Mesenchymal stem cell (in vitro differentiated cells and primary cell): ENCODE data around the gene OR8B8.

Experiments
- DNase-seq: peaks from one replicate; pipeline ENCODE4 v3.0.0-alpha.2; 2013
- H2AFZ ChIP-seq: one replicate; pipeline ENCODE4 v1.6.1; 2013; ENCODE audit warnings: low read depth, mild to moderate bottlenecking, control low read depth, inconsistent platforms, low read length, moderate library complexity
- H2AK5ac ChIP-seq: 2 replicates; pipeline ENCODE4 v1.6.1; 2013; ENCODE audit warnings: low read length, moderate library complexity, mild to moderate bottlenecking, inconsistent platforms; ENCODE audit not compliant: severe bottlenecking
- H2BK120ac ChIP-seq: one replicate; pipeline ENCODE4 v1.6.1; 2013; ENCODE audit warnings: low read depth, mild to moderate bottlenecking, inconsistent platforms, low read length, moderate library complexity
- H2BK12ac ChIP-seq, 2 experiments: one replicate each; pipeline ENCODE4 v1.6.1; 2013; ENCODE audit warnings: inconsistent platforms in 2 of 2, low read length in 2 of 2, mild to moderate bottlenecking in 2 of 2, moderate library complexity in 2 of 2, control low read depth in 1 of 2
- H2BK15ac ChIP-seq: one replicate; pipeline ENCODE4 v1.6.1; 2013; ENCODE audit warnings: mild to moderate bottlenecking, low read depth, inconsistent platforms; ENCODE audit not compliant: poor library complexity, severe bottlenecking
- H2BK5ac ChIP-seq: 2 replicates; pipeline ENCODE4 v1.6.1; 2013; ENCODE audit warnings: low read depth, mild to moderate bottlenecking, low read length, control low read depth, inconsistent platforms; ENCODE audit not compliant: poor library complexity, severe bottlenecking
- H3K14ac ChIP-seq, 2 experiments: one replicate each; pipeline ENCODE4 v1.6.1; 2013; ENCODE audit warnings: inconsistent platforms in 2 of 2, low read length in 2 of 2, control low read depth in 1 of 2, mild to moderate bottlenecking in 1 of 2, moderate library complexity in 1 of 2
- H3K18ac ChIP-seq, 2 experiments: one replicate each; pipeline ENCODE4 v1.6.1; 2013; ENCODE audit warnings: inconsistent platforms in 2 of 2, low read length in 2 of 2, control low read depth in 1 of 2, low read depth in 1 of 2, mild to moderate bottlenecking in 1 of 2
- H3K23ac ChIP-seq, 2 experiments: one replicate each; pipeline ENCODE4 v1.6.1; 2013; ENCODE audit warnings: inconsistent platforms in 2 of 2, low read length in 2 of 2, mild to moderate bottlenecking in 2 of 2, moderate library complexity in 2 of 2, control low read depth in 1 of 2
- H3K27ac ChIP-seq: 2 replicates; pipeline ENCODE4 v1.5.1; 2013; ENCODE audit warnings: mild to moderate bottlenecking, moderate library complexity, low read length, control low read depth, inconsistent platforms; ENCODE audit not compliant: poor library complexity, severe bottlenecking
- H3K27me3 ChIP-seq, 2 experiments: 2 replicates each; pipeline versions ENCODE4 v1.6.1 to v1.7.0; 2013; ENCODE audit warnings: low read length in 2 of 2, mild to moderate bottlenecking in 2 of 2, moderate library complexity in 2 of 2, control low read depth in 1 of 2, inconsistent platforms in 1 of 2; ENCODE audit not compliant: control insufficient read depth in 1 of 2, insufficient read depth in 1 of 2
- H3K36me3 ChIP-seq, 2 experiments: 2 replicates each; pipeline versions ENCODE4 v1.6.1 to v1.7.0; 2013; ENCODE audit warnings: low read length in 2 of 2, control low read depth in 1 of 2, inconsistent platforms in 1 of 2, low read depth in 1 of 2, mild to moderate bottlenecking in 1 of 2; ENCODE audit not compliant: insufficient read depth in 2 of 2, control insufficient read depth in 1 of 2
- H3K4ac ChIP-seq, 2 experiments: one replicate each; pipeline ENCODE4 v1.6.1; 2013; ENCODE audit warnings: inconsistent platforms in 2 of 2, low read length in 2 of 2, mild to moderate bottlenecking in 2 of 2, moderate library complexity in 2 of 2, control low read depth in 1 of 2, low read depth in 1 of 2
- H3K4me1 ChIP-seq: 2 replicates; pipeline ENCODE4 v1.6.1; 2013; ENCODE audit warnings: low read depth, low read length, control low read depth; ENCODE audit not compliant: control insufficient read depth, insufficient read depth
- H3K4me2 ChIP-seq: 2 replicates; pipeline ENCODE4 v1.6.1; 2013; ENCODE audit warnings: low read length, mild to moderate bottlenecking, inconsistent platforms; ENCODE audit not compliant: poor library complexity, severe bottlenecking
- H3K4me3 ChIP-seq, 2 experiments: 2 replicates each; pipeline versions ENCODE4 v1.5.1 to v1.7.0; 2013; ENCODE audit warnings: low read length in 2 of 2, mild to moderate bottlenecking in 2 of 2, control low read depth in 1 of 2, low read depth in 1 of 2; ENCODE audit not compliant: insufficient read depth in 1 of 2
- H3K79me1 ChIP-seq: replicated peaks from 2 replicates; pipeline ENCODE4 v1.6.1; 2013; ENCODE audit warnings: mild to moderate bottlenecking, control low read depth, low read length, inconsistent platforms; ENCODE audit not compliant: poor library complexity, severe bottlenecking
- H3K9ac ChIP-seq: 2 replicates; pipeline ENCODE4 v1.7.0; 2013; ENCODE audit warnings: mild to moderate bottlenecking, low read length, moderate library complexity
- H3K9me3 ChIP-seq: 2 replicates; pipeline ENCODE4 v1.7.0; 2013; ENCODE audit warnings: mild to moderate bottlenecking, low read length; ENCODE audit not compliant: control insufficient read depth
- H4K8ac ChIP-seq: one replicate; pipeline ENCODE4 v1.6.1; 2013; ENCODE audit warnings: inconsistent platforms, mild to moderate bottlenecking, low read length, moderate library complexity
- H4K91ac ChIP-seq: one replicate; pipeline ENCODE4 v1.6.1; 2013; ENCODE audit warnings: mild to moderate bottlenecking, low read length, inconsistent platforms
- WGBS: methylation state at CpG from one replicate; pipeline ENCODE4 v1.1.7; 2013; ENCODE audit warnings: mixed read lengths; 5-methylcytosine and 5-hydroxymethylcytosine counted together

Gene OR8B8

GRCh38 chr11:124482362-124483147, 37.1 kb upstream of the OR8B8 start:
- H4K8ac ChIP-seq = peak overlapping the region; percentile 45
- peaks cover 2% of the 10 kb centered on the region for H3K9me3 ChIP-seq
- peak overlapping the region; percentile 84 to 90 for H3K18ac ChIP-seq
- peaks cover 0 to 6% of the 10 kb centered on the region in 2 experiments for H3K27me3 ChIP-seq
- peak overlapping the region; percentile 54 for H2BK120ac ChIP-seq
- peak overlapping the region; percentile 86 for H2BK15ac ChIP-seq
- H4K91ac ChIP-seq = no peak overlapping the region
- H3K4me3 ChIP-seq = peak overlapping the region in 1 of 2 experiments; percentile 14
- peaks cover 3% of the 10 kb centered on the region for H3K4me1 ChIP-seq
- H3K14ac ChIP-seq = no peak overlapping the region
- no peaks in the 10 kb centered on the region for H3K79me1 ChIP-seq
- no peaks in the 10 kb centered on the region for H3K36me3 ChIP-seq
- no peak overlapping the region for H3K9ac ChIP-seq
- H2BK5ac ChIP-seq = no peak overlapping the region
- no peak overlapping the region for H3K23ac ChIP-seq
- H2BK12ac ChIP-seq = peak overlapping the region; percentile 38 to 86
- DNase-seq = peak; percentile 65
- H3K4me2 ChIP-seq = no peak overlapping the region
- no peak overlapping the region for H3K27ac ChIP-seq
- H2AFZ ChIP-seq = peak overlapping the region; percentile 30
- 44% methylated on average over 8 of the region's 9 CpGs for WGBS
- no peak overlapping the region for H2AK5ac ChIP-seq
- H3K4ac ChIP-seq = peak overlapping the region in 1 of 2 experiments; percentile 75

GRCh38 chr11:124481365-124482323, 36.1 kb upstream of the OR8B8 start:
- H3K4me2 ChIP-seq = peak overlapping the region; percentile 37
- no peaks in the 10 kb centered on the region for H3K9me3 ChIP-seq
- 34% methylated on average over 19 of the region's 20 CpGs for WGBS
- no peak overlapping the region for H2AK5ac ChIP-seq
- H3K4me1 ChIP-seq = peaks cover 3% of the 10 kb centered on the region
- no peaks in the 10 kb centered on the region for H3K79me1 ChIP-seq
- peak overlapping the region; percentile 66 to 90 for H3K18ac ChIP-seq
- peak overlapping the region; percentile 62 for H4K91ac ChIP-seq
- H2BK120ac ChIP-seq = no peak overlapping the region
- no peak overlapping the region for H2BK5ac ChIP-seq
- no peak overlapping the region for H3K14ac ChIP-seq
- H3K23ac ChIP-seq = no peak overlapping the region
- DNase-seq = peak; percentile 81
- peak overlapping the region in 1 of 2 experiments; percentile 77 for H3K4me3 ChIP-seq
- H3K27ac ChIP-seq = no peak overlapping the region
- H3K4ac ChIP-seq = peak overlapping the region in 1 of 2 experiments; percentile 84
- peak overlapping the region; percentile 76 for H3K9ac ChIP-seq
- peaks cover 0 to 6% of the 10 kb centered on the region in 2 experiments for H3K27me3 ChIP-seq
- no peaks in the 10 kb centered on the region for H3K36me3 ChIP-seq
- H2BK12ac ChIP-seq = peak overlapping the region in 1 of 2 experiments; percentile 83
- H2BK15ac ChIP-seq = no peak overlapping the region
- peak overlapping the region; percentile 82 for H4K8ac ChIP-seq
- H2AFZ ChIP-seq = no peak overlapping the region

GRCh38 chr11:124479561-124479960, 34.1 kb upstream of the OR8B8 start:
- H3K9ac ChIP-seq = no peak overlapping the region
- no peak overlapping the region for H3K27ac ChIP-seq
- no peak for DNase-seq
- no peak overlapping the region for H2BK12ac ChIP-seq
- no peak overlapping the region for H2BK5ac ChIP-seq
- H2AK5ac ChIP-seq = no peak overlapping the region
- H3K79me1 ChIP-seq = no peaks in the 10 kb centered on the region
- no peak overlapping the region for H4K91ac ChIP-seq
- H2BK120ac ChIP-seq = no peak overlapping the region
- H3K4me3 ChIP-seq = no peak overlapping the region
- no peak overlapping the region for H2AFZ ChIP-seq
- no peak overlapping the region for H3K14ac ChIP-seq
- H2BK15ac ChIP-seq = no peak overlapping the region
- H3K4ac ChIP-seq = no peak overlapping the region
- H4K8ac ChIP-seq = no peak overlapping the region
- H3K36me3 ChIP-seq = no peaks in the 10 kb centered on the region
- 96% methylated on average over 2 of the region's 3 CpGs for WGBS
- peaks cover 0 to 5% of the 10 kb centered on the region in 2 experiments for H3K27me3 ChIP-seq
- no peak overlapping the region for H3K18ac ChIP-seq
- peaks cover 3% of the 10 kb centered on the region for H3K4me1 ChIP-seq
- no peak overlapping the region for H3K23ac ChIP-seq
- no peaks in the 10 kb centered on the region for H3K9me3 ChIP-seq
- H3K4me2 ChIP-seq = no peak overlapping the region

- Histone ChIP-seq H3K9me3 (no peaks in the 10 kb centered on the region), H2BK120ac (no peak overlapping the region), H2BK5ac (no peak overlapping the region), H3K23ac (no peak overlapping the region), H4K8ac (no peak overlapping the region), H3K79me1 (no peaks in the 10 kb centered on the region), H2BK15ac (no peak overlapping the region), H3K14ac (no peak overlapping the region), H4K91ac (no peak overlapping the region), H3K27me3 (peaks cover 0 to 5% of the 10 kb centered on the region in 2 experiments), H3K4me1 (no peaks in the 10 kb centered on the region), H3K4me2 (no peak overlapping the region), H3K4ac (no peak overlapping the region), H3K9ac (no peak overlapping the region), H3K27ac (no peak overlapping the region), H3K4me3 (no peak overlapping the region), H2BK12ac (no peak overlapping the region), H2AFZ (no peak overlapping the region), H3K18ac (no peak overlapping the region), H2AK5ac (no peak overlapping the region), H3K36me3 (no peaks in the 10 kb centered on the region)
- no peak for DNase-seq
- 40% methylated on average over 1 of the region's 2 CpGs for WGBS
Measured at GRCh38 chr11:124475265-124475664, 29.8 kb upstream of the OR8B8 start.
